Measurements from ENCODE around the gene ST3GAL6.

The ST3GAL6 gene, protein sequence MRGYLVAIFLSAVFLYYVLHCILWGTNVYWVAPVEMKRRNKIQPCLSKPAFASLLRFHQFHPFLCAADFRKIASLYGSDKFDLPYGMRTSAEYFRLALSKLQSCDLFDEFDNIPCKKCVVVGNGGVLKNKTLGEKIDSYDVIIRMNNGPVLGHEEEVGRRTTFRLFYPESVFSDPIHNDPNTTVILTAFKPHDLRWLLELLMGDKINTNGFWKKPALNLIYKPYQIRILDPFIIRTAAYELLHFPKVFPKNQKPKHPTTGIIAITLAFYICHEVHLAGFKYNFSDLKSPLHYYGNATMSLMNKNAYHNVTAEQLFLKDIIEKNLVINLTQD

DNA sequence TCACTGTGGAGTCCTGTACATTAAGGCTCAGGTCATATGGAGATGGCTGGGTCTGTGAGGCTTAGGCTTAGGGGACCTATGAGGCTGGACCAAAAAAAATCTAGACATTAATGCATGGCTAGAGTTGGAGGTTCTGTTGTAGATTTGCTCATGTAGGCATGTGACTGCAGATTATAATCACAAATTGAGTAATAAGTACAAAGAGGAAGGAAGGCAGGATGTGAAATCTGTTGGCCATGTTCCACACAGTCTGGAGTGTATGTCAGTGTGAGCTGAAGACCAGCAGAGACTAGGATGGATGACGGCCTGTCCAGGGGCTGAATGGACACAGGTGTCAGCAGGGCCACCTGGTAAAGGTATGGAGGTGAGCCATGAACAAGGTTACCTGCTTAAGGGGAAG is at the start of gene ST3GAL6:
Gene ST3GAL6 (plus strand): TSS at position 265 of the 400 bp plus-strand sequence. CDS start 5,101 bp downstream, outside the sequence.
- no peak for DNase-seq

DNA sequence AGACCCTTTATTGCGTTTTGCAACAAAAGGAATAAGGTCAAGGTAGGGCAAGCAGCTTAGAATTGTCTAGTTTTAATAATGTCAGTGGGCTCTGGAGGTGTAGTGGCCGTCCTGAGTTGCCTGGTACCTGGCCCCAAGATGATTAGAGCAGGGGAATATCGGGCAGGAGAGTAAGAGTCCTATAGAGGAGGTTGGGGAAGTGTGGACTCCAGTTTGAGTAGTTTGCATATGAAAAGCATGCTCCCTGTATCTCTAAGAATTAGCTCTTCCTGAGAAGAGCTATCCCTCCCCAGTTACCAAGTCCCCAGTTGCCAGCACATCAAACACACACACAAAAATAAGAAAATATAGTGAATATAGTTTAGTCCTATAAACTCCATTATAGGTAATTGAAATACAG is 49.2 kb upstream of the ST3GAL6 start:
- DNase-seq: no peak

DNA sequence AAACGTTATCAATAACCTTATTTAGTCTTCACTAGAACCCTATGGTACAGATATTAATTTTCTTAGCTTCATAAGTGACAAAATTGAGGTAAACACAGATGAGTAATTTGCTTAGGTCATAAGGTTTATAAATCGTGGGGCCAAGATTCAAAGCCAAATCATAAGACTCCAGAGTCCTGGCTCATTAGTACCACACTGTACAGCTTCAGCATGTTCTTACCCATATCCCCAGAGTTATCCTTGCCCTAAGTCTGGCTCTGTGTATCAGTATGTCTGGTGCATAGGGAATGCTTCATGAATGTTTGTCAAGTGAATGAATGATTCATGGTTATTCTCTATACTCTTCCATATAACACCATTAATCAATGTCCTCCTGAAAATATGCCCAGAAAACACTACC is 45.6 kb upstream of the ST3GAL6 start:
- no peak for DNase-seq

DNA sequence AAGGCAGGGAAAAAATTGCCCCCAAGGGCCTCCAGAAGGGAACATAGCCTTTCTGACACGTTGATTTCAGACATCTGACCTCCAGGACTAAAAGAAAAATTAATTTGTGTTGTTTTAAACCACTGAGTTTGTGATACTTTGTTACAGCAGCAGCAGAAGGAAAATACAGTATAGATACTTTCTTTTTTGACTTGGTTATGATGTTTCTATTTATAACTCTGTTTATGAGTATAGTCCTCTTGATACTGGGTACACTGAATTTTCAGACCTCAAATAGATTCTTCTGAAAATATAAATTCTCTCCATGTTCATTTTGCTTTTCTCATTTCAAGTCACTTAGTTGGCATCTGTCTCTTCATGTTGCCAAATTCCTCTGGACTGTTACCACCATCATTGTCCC is 44.4 kb upstream of the ST3GAL6 start:
- DNase-seq: no peak

DNA sequence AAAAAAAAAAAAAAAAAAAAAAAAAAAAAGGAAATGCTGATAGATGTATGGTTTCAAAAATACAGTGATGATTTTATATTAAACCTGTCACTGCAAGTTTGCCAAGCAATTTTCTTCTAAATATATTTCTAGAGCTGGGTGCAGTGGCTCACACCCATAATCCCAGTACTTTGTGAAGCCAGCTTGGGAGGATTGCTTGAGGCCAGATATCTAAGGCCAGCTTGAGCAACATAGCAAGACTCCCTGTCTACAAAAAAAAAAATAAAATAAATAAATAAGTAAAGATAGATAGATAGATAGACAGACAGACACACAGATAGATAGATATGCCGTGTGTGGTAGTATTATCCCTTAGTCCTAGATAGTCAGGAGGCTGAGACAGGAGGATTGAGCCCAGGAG is 41.4 kb upstream of the ST3GAL6 start:
- no peak for DNase-seq

DNA sequence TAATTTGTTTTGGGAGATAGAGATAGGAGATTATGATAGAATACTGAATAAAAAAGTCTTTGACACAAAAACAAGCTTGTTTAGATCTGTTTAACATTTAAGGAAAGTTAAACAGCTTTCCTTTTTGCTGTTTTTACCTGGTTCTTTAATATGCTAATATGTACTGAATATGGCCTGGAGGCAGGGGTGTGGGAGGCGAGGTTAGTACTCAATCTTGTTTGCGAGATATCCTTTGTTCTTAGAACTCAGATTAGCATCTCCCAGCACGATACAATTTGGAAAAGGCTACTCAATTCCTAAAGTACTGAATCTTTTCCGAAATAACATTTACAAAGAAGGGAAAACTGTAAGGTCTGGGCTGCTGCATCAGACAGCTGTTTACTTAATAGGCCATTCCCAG is 40.8 kb upstream of the ST3GAL6 start:
- no peak for DNase-seq

DNA sequence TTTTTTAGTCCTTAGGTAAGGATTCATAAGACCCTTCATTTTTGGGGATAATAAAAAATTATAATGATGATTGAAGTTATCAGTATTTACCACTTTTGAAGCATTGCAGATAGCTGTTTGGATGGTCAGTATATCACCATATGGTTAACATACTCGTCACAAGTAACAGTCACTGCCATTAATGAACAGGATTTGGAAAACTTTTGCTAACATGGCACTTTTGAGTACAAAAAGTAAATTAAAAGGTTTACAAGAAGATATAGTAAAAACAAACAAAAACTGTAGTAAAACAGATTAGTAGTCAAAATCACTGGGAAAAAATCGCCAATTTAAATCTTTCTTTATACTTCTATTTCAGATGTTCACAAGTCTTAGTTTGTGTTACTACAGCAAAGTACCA is 37.8 kb upstream of the ST3GAL6 start:
- no peak for DNase-seq

DNA sequence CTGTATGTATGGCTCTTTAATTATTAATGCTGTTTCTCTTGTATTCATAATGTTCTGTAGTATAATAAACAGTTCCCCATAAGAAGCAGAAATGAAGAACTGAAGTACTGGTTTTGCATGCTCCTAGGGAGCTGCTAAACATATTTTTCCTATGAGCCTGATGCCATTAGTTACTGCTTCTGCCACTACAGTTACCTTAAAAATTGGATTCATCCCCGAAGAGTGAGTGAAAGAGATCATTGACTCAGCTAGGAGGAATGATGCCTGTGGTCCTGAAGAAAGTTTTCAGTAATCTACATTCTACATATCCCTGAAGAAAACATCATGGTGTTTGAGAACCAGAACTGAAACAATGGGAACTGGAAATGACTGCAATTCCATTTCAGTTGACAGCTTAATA is 37.1 kb upstream of the ST3GAL6 start:
- DNase-seq: no peak

DNA sequence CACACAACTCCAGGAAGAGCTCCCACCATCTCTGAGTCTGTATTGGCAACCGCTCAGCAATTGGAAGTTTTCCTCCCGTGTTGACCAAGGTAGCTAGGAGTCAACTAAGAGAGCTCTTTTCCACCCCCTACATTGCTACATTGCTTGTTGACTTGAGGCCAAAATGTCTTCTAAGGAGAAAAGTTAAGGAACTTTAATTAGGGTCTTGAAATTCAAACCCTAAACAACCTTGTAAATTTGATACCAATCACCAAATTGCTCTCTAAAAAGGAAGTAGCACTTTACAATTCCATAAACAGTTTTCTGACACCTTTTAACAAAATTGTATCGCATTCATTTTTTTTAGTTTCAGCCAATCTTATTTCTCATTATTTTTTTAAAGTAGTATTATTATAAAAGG is 35.5 kb upstream of the ST3GAL6 start:
- no peak for DNase-seq

DNA sequence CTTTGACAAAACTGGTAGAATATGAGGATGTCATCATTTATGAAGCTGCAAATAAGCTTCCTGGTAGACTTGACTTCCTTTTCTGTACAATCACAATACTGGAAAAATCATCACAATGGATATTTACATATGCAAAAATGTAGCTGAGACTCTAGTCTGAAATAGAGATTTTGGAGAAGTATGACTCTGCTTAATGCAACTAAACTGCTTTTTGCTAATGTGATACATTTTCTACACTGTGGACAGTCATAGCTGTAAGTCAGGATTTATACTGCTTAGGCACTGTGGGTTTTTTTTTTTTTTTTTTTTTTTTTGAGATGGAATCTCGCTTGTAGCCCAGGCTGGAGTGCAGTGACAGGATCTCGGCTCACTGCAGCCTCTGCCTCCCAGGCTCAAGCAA is 34.5 kb upstream of the ST3GAL6 start:
- DNase-seq: no peak

DNA sequence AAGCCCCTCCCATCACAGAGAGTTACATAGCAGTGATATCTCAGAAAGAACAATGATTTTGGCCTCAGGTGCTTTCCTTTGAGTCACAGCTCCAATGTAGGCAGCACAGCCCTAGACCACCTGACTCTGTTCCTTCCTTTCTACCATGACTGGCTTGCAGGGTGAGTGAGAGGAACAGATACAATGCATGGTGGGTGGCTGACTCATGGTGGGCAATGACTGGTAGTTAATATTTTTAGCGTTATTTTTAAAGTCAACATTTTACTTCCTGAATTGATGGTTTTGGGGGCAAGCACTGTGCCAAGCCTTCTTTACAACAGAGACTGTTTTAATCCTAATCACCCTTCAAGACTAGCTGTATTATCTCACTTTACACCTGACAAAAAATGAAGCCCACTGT is 32.8 kb upstream of the ST3GAL6 start:
- DNase-seq: no peak

DNA sequence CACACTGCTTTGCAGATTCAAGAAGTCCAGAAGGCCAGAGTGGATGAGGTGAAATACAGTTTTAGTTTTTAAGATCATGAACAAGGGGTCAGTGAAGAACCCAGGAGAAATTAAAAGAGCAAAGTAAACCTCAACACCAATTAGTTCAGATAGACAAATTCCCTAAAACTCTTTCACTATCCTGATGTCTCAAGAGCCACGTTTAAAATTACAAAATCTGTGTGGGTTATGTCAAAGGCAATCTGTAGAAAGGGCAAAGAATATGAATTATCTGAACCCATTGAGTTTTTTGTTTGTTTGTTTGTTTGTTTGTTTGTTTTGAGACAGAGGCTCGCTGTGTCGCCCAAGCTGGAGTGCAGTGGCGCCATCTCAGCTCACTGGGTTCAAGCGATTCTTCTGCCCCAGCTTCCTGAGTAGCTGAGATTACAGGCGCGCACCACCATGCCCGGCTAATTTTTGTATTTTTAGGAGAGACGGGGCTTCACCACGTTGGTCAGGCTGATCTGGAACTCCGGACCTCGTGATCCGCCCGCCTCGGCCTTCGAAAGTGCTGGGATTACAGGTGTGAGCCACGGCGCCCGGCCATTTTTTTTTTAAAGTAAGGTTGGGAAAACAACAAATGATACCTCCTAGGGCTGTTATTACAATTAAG is 32.1 kb upstream of the ST3GAL6 start:
- no peak for DNase-seq

DNA sequence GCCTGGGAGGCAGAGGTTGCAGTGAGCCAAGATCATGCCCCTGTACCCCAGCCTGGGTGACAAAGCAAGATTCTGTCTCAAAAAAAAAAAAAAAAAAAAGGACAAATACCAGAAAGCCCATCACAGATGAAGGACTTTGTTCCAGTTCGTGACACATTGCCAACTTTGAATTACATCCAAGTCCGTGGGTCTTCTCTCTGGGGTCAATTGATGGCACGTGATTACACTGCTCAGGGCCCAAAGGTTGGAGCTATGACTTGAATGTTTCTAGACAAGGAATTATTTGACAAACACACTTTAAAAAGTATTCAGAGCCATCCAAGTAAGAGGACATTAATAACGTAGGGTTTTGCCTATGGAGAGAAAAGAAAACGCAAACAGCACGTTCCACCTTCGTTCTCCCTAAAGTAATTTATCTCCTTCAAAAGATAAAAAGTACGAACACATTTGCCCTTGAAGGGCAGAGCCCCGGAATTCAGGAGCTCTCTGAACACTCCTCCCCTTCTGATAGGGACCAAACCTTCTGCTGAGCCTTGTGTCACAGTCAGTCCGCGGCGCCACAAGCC is 31.3 kb upstream of the ST3GAL6 start:
- DNase-seq: no peak

DNA sequence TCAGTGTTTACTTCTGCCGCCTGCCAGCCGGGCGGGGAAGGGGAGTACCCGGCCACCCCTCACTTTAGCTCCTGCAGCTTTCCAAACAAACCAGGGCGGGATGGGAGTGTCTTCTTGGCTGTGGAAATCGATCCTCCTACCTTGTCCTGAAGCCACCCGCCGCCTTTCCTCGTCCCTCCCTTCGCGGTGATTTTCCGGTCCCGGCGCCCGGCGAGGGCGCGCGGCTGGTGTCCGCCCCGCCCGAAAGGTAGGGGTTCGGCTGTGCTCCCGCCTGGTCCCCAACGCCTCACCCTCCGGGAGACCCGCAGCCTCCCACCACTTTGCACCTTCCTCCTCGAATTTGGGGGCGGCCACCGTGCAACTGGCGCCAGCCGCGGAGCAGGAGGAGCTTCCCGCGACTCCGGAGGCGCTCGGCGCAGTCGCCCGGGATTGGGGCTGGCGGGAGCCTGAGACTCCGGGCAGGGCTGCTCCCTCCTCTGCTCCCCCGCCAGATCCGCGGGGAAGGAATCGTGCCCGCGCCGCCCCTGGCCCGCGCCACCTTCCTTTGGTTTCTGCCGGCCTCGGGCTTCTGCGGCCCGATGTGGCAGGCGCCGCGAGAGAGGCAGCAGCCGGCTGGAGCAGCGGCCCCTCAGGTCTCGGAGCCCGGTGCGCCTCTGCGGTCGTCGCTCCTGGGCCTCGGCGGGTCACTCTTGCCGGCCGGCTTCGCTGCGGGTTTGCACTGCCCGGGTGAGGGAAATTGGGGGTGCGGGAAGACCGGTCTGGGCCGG is 30.7 kb upstream of the ST3GAL6 start:
- DNase-seq: peak; percentile 17

DNA sequence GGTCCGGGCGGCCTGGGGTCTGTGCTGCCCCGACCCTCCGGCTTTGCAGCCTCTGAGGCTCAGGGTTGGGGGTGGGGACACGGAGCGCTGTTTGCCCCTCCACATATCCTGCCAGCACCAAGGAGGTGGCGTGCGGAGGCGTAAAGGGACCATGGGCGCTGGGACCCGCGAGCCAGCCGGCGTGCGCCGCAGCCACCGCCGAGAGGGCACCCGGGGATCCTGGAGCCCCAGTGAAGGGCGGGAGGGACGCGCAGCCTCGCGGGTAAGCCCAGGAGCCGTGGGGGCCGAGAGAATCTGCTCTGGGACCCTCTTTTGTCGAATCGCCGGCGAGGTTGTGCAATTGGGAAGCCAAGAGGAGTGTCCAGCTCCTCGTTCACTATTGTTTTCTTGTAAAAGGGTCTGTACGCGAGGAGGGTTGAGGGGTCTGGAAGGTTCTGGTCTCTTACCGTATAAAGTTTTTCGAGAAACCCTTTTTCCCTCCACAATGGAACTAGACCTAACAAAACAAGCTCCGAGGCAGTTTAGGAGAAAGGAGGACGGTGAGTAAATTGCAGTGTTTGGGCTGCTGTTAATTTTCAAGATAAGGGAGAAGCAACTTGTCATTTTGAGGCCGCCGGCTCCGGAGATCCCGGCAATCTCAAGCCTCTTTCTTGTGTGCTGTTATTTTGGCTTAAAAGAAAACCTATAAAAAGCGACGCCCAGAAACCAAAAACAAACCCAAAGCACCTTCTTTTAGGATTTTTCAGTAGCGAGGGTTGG is 29.9 kb upstream of the ST3GAL6 start:
- DNase-seq: no peak

DNA sequence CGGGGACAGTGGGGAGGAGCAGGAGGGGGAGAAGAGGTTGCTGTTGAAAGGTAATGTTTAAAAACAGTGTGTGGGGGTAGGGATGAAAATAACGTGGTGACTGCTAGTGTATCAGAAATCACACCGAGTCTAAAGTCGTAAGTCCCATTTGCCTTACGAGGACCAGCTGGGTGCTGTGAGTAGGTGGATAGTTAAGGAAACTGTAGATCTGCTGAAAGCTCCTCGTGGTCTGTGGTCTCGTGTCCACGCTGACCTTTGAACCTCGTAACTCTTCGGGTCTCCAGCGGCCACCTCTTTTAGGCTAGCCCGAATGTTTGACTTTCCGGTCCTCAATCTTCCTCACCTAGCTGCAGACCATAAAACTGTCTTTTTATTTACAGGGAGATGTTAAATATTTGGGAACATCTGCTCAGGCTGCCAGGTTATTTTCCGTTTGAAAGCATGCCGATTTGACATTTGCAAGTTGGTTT is 29.3 kb upstream of the ST3GAL6 start:
- DNase-seq: no peak

DNA sequence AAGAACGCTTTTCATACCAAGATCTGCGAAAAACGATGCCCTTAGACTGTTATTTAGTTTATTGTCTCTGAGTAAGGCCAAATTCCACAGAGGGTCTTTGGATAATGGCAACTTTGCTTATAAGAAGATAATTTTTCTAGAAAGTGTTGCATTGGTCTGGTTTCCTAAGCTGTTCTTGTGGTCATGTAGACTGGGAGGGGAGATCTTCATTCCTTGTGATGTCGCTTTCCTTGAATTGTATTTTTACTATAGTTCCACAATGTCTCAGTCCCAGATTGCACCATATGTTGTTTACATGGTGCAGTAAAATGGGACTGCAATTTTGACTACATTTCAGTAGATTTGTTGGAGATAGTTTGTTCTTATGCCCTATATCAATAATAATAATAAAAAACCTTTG is 28.8 kb upstream of the ST3GAL6 start:
- DNase-seq: no peak

DNA sequence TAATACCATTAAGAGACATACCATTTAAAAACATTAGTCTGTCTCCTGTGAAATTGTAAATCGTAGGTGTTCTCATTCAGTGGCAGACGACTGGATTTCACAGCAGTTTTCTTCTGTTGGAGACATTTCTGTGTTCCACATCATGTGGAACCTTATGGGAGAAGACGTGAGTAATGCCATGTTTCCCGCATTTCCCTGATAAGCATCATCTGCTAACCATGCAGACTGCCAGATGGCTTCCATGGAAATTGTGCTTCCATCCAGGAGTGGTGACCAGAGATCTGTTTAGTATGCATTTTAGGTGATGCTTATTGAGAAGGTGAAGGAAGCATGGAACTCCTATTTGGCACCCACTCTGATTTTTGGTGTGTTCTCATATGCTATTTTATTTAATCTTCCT is 28.4 kb upstream of the ST3GAL6 start:
- no peak for DNase-seq

DNA sequence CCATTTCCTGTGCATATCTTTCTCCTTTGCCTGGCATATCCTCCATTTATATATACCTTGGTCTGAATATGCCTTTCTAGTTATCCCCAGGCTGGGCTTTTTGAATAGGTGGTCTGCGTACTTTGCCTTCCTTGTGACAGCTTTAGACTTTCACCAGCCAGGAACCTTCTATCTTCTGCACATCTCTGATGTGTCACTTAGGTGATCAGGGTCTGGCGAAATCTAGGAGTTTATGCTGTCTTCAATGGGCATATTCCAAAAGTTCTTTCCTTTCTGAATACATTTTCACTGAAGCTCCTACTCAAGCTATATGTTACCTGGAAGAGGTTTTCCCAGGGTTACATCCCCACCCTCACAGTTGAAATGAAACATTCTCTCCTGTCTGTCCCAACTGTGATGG is 27.8 kb upstream of the ST3GAL6 start:
- DNase-seq: no peak

DNA sequence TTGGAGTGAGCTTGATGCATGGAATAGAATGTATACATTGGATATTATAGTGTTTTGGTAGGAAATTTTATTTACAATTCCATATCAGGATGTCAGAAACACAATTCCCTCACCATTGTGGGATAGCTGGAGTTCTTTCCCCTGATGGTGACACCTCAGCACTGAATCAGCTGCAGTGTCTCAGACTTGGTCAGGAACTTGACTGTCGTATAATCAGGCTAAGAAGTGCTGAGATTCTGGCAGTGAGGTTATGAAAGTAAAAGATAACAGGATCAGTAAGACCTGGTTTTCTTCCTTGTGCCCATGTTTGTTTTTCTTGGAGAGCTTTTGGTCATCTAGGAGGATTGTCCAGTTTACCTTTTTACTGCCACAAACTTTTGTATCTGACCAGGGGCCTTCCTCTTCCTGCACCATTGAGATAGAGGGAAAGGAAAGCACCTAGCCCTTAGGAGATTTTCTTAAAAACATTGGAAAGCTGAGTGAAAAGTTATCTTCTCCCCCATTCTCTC is 27.3 kb upstream of the ST3GAL6 start:
- DNase-seq: no peak

DNA sequence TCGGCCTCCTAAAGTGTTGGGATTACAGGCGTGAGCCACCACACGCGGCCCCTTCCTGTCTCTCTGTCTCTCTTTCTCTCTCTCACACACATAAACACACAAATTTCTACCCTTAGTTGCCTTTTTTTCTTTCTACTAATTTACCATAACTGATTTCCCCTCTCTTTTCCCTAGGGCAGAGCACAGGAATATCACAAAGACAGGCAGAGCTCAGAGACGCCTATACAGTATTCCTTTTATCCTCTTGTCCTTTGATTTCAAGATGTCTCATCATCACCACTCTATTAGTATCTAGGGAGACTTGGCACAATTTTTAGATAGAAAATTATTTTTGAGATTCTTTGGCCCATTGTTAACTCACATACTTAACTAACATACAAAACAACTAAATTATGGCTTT is 25.8 kb upstream of the ST3GAL6 start:
- no peak for DNase-seq

DNA sequence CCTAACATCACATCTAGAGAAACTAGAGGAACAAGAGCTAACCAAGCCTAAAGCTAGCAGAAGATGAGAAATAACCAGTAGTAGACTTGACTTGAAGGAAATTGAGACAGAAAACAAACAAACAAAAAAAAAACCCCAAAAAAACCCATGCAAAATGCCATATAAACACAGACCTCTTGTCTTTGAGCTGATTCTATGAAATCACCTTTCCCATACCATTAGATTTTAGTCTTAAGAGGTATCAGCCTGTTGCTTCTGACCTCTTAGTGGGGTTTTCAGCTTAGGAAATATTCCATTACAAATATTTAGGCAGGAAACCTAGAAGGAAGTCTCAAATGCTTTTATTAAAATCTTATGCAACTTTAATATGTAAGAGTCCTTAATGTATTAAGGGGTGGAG is 23.9 kb upstream of the ST3GAL6 start:
- no peak for DNase-seq

DNA sequence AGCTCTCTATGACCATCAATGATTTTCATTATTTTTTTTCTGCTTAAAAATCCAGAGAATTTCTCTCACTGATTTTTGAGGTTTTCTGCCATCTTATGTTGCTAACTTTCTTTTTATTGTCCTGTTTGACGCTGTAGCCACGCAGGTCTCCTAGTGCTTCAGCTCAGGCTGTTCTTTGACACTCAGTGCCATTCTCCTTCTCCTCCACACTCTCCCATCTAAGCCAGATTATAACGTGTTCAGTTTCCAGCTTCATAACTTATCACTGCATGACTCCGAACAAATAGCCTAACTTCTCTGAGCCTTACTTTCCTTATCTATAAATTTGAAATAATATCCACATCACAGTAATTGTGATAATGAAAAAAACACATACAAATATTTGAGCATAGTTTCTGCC is 22.8 kb upstream of the ST3GAL6 start:
- DNase-seq: no peak
